PC-9 (cell line): ENCODE measurements around the gene RPL15.

Experiments
- CTCF ChIP-seq: fragments of 200-600 bp; sonication (generic); conservative IDR thresholded peaks from 2 replicates; pipeline ENCODE4 v1.6.1; 2017; ENCODE audit warnings: mixed run types, antibody characterized with exemption, mild to moderate bottlenecking, moderate library complexity
- EZH2 ChIP-seq: fragments of 200-600 bp; sonication (generic); IDR thresholded peaks from 2 replicates; pipeline ENCODE4 v1.8.0; 2017; ENCODE audit warnings: antibody characterized with exemption, low read depth

DNA sequence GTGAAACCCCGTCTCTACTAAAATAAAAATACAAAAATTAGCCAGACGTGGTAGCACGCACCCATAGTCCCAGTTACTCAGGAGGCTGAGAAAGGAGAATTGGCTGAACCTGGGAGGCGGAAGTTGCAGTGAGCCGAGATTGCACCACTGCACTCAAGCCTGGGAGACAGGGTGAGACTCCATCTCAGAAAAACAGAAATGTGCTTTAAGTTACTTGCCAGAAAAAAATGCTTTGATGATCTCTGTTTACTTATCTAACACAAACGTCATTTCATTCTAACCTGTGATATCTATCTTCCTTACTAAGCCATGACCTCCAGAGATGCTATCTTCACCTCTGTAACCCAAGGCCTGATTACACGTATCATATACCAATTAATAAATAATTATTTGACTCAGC is 7.6 kb upstream of the RPL15 start:
- TF ChIP-seq CTCF, result no peak
- TF ChIP-seq EZH2, result no peak
